HCT116 (cell line): ENCODE measurements around the gene RAB3C. TPM values are rescaled to one million over a fixed set of nuclear protein-coding genes. Genes with fewer than 3 reads are reported as not detected.
"Not testable (repeated sequence)": the region's sequence is repeated elsewhere in the genome, so short reads cannot be mapped to it uniquely, and the experiment has no call there.

Source experiments
- ATAC-seq: fragments of 200-7000 bp; cut with Tn5 transposase; 2 replicates; pipeline ENCODE4 v1.9.1; 2020; ENCODE audit warnings: mild to moderate bottlenecking, moderate library complexity
- BruUV-seq: library from RNA; stranded (reverse); fragments of 400-500 nt; replicated peaks from 2 replicates; lab custom pipeline; 2021; lab: Mats Ljungman, UMichigan
- CTCF ChIA-PET: fragments of 300-600 bp; sonication (Branson Sonifier 250); formaldehyde crosslinking; loops from one replicate; lab custom pipeline; 2021; ENCODE audit warnings: antibody characterized with exemption; lab: Charles Lee
- POLR2A ChIA-PET: fragments of 300-600, 350-600 bp; sonication (Branson Sonifier 250); formaldehyde crosslinking; loops from one replicate; lab custom pipeline; 2021; ENCODE audit warnings: antibody characterized with exemption; lab: Charles Lee
- RAD21 ChIA-PET, 2 experiments: fragments of 300-600 bp; sonication (Branson Sonifier 250); formaldehyde crosslinking; loops; one replicate each; lab custom pipeline; 2023; ENCODE audit warnings: low total read pairs in 2 of 2; ENCODE audit not compliant: uncharacterized antibody in 2 of 2, unreplicated experiment in 2 of 2, low non-redundant PET in 1 of 2; lab: Charles Lee
- DNase-seq: peaks from one replicate; pipeline ENCODE4 v3.0.0-alpha.2; 2010; ENCODE audit warnings: low read depth, low spot score
- H2AFZ ChIP-seq: fragments of 200-600 bp; shearing (Covaris generic), sonication (generic); 2 replicates; pipeline ENCODE4 v1.6.1; 2017; ENCODE audit warnings: low read depth, mixed run types, mixed read lengths, antibody characterized with exemption, low read length; ENCODE audit not compliant: poor library complexity, severe bottlenecking
- H3K27ac ChIP-seq: 2 replicates; pipeline ENCODE4 v1.5.1; 2012; ENCODE audit warnings: low read depth, low read length
- H3K27me3 ChIP-seq: fragments of 200-600 bp; sonication (generic); 2 replicates; pipeline ENCODE4 v1.6.1; 2016; ENCODE audit warnings: mixed run types, low read length, mixed read lengths; ENCODE audit not compliant: insufficient read depth
- H3K36me3 ChIP-seq, 2 experiments: fragments of 200-500 bp in 1 of 2; fragments of 200-600 bp in 1 of 2; sonication (Bioruptor generic) in 1 of 2; sonication (generic) in 1 of 2; 2 replicates each; pipeline versions ENCODE4 v1.5.1 to v1.6.1; 2014 to 2016; ENCODE audit warnings: low read length in 2 of 2, inconsistent platforms in 1 of 2, mixed read lengths in 1 of 2, mixed run types in 1 of 2; ENCODE audit not compliant: insufficient read depth in 2 of 2, control insufficient read depth in 1 of 2
- H3K4me1 ChIP-seq, 2 experiments: fragments of 200-600 bp in 1 of 2; sonication (generic) in 1 of 2; 2 replicates each; pipeline versions ENCODE4 v1.5.1 to v1.6.1; 2012 to 2017; ENCODE audit warnings: low read length in 2 of 2, inconsistent platforms in 1 of 2, mild to moderate bottlenecking in 1 of 2, mixed read lengths in 1 of 2, mixed run types in 1 of 2, moderate library complexity in 1 of 2; ENCODE audit not compliant: insufficient read depth in 2 of 2, control insufficient read depth in 1 of 2
- H3K4me2 ChIP-seq: fragments of 200-600 bp; sonication (generic); 2 replicates; pipeline ENCODE4 v1.6.1; 2017; ENCODE audit warnings: mixed run types, low read length, mixed read lengths
- H3K4me3 ChIP-seq, 2 experiments: fragments of 200-600 bp in 1 of 2; sonication (generic) in 1 of 2; replicated peaks in 1 of 2; 2 replicates each; pipeline ENCODE4 v1.5.1; 2011 to 2016; ENCODE audit warnings: low read length in 2 of 2, control low read depth in 1 of 2, low read depth in 1 of 2, mild to moderate bottlenecking in 1 of 2, mixed read lengths in 1 of 2, mixed run types in 1 of 2
- H3K79me2 ChIP-seq: fragments of 200-600 bp; sonication (generic); 2 replicates; pipeline ENCODE4 v1.6.1; 2017; ENCODE audit warnings: mild to moderate bottlenecking, mixed run types, low read length, moderate library complexity, mixed read lengths; ENCODE audit not compliant: insufficient read depth
- H3K9ac ChIP-seq: fragments of 200-600 bp; sonication (generic); 2 replicates; pipeline ENCODE4 v1.6.1; 2016; ENCODE audit warnings: low read length, mixed read lengths
- H3K9me2 ChIP-seq: fragments of 200-600 bp; sonication (generic), shearing (Covaris generic); 2 replicates; pipeline ENCODE4 v1.6.1; 2017; ENCODE audit warnings: mixed run types, mild to moderate bottlenecking, moderate library complexity; ENCODE audit not compliant: insufficient read depth
- H3K9me3 ChIP-seq, 2 experiments: fragments of 200-500 bp in 1 of 2; fragments of 200-600 bp in 1 of 2; sonication (Bioruptor generic) in 1 of 2; sonication (generic) in 1 of 2; 2 replicates each; pipeline ENCODE4 v1.6.1; 2014 to 2017; ENCODE audit warnings: low read length in 2 of 2, mixed read lengths in 2 of 2, inconsistent platforms in 1 of 2, low read depth in 1 of 2, mild to moderate bottlenecking in 1 of 2, mixed run types in 1 of 2, moderate library complexity in 1 of 2; ENCODE audit not compliant: control insufficient read depth in 1 of 2, insufficient read depth in 1 of 2
- H4K20me1 ChIP-seq: fragments of 200-600 bp; sonication (generic), shearing (Covaris generic); 2 replicates; pipeline ENCODE4 v1.6.1; 2017; ENCODE audit warnings: mixed run types, mild to moderate bottlenecking, moderate library complexity; ENCODE audit not compliant: insufficient read depth
- CBX3 ChIP-seq: IDR thresholded peaks from 2 replicates; pipeline ENCODE4 v1.6.1; 2012; ENCODE audit warnings: low read depth
- CEBPB ChIP-seq: IDR thresholded peaks from 2 replicates; pipeline ENCODE4 v1.6.1; 2012; ENCODE audit warnings: low read depth
- FOSL1 ChIP-seq: IDR thresholded peaks from 2 replicates; pipeline ENCODE4 v1.6.1; 2012; ENCODE audit warnings: low read depth
- POLR2AphosphoS5 ChIP-seq: IDR thresholded peaks from 2 replicates; pipeline ENCODE4 v1.6.1; 2011; ENCODE audit warnings: mild to moderate bottlenecking, low read depth, low read length, moderate library complexity
- RAD21 ChIP-seq: IDR thresholded peaks from 2 replicates; pipeline ENCODE4 v1.6.1; 2012; ENCODE audit warnings: low read depth, mild to moderate bottlenecking
- ZFX ChIP-seq: fragments of 450-650 bp; IDR thresholded peaks from 2 replicates; pipeline ENCODE4 v1.6.1; 2017
- intact Hi-C: fragments of 100-400 bp; cut with micrococcal nuclease; formaldehyde crosslinking; loops from 2 replicates; pipeline ENCODE4 v1.10.0; 2022
- total RNA-seq: library from RNA; stranded (reverse); gene quantifications from one replicate; pipeline ENCODE4 v1.2.1, GENCODE V29; 2021; ENCODE audit not compliant: unreplicated experiment
- TF ChIP-seq, protein P1 (sequence below): IDR thresholded peaks from 2 replicates; pipeline ENCODE4 v1.6.1; 2012; ENCODE audit warnings: low read depth

Gene RAB3C
- total RNA-seq, 1 experiment from 2014 or later: not detected

DNA sequence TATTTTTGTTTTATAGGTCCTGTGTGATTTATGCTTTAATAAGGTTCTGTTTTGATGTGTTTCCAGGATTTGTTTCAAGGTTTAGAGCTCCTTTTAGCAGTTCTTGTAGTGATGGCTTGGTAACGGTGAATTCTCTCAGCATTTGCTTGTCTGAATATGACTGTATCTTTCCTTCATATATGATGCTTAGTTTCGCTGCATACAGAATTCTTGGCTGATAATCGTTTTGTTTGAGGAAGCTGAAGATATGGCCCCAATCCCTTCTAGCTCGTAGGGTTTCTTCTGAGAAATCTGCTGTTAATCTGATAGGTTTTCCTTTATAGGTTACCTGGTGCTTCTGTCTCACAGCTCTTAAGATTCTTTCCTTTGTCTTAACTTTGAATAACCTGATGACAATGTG lies 20.0 kb downstream of the RAB3C start:
- H3K36me3 ChIP-seq, intact Hi-C loops, ATAC-seq, H3K9ac ChIP-seq, H2AFZ ChIP-seq, POLR2A ChIA-PET, H4K20me1 ChIP-seq, H3K4me1 ChIP-seq, H3K27me3 ChIP-seq, CTCF ChIA-PET, DNase-seq, H3K9me3 ChIP-seq, H3K9me2 ChIP-seq, H3K4me3 ChIP-seq, H3K79me2 ChIP-seq, H3K27ac ChIP-seq, H3K4me2 ChIP-seq, RAD21 ChIA-PET, BruUV-seq: not testable (repeated sequence)

DNA sequence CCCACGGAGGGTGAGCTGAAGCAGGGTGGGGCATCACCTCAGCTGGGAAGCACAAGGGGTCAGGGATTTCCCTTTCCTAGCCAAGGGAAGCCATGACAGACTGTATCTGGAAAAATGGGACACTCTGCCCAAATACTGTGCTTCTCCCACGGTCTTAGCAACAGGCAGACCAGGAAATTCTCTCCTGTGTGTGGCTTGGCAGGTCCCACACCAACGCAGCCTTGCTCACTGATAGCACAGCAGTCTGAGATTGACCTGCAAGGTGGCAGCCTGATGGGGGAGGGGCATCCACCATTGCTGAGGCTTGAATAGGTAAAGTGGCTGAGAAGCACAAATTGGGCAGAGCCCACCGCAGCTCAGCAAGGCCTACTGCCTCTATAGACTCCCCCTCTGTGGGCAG lies 23.2 kb downstream of the RAB3C start:
- Histone ChIP-seq H3K27me3 (no peaks in the 10 kb centered on the region), H3K36me3 (no peaks in the 10 kb centered on the region), H3K4me1 (no peaks in the 10 kb centered on the region), H3K27ac (no peak overlapping the region), H4K20me1 (no peaks in the 10 kb centered on the region), H2AFZ (no peak overlapping the region), H3K4me2 (no peak overlapping the region), H3K9me3 (no peaks in the 10 kb centered on the region), H3K4me3 (no peak overlapping the region), H3K79me2 (no peaks in the 10 kb centered on the region), H3K9me2 (no peaks in the 10 kb centered on the region), H3K9ac (no peak overlapping the region)
- no peak for DNase-seq
- RAD21 ChIA-PET: no interaction called here
- BruUV-seq: no TSS peak
- POLR2A ChIA-PET: no interaction called here
- intact Hi-C loops: no loop called here
- CTCF ChIA-PET: no interaction called here
- no peak for TF ChIP-seq RAD21
- no peak for TF ChIP-seq ZFX
- TF ChIP-seq, protein P1, sequence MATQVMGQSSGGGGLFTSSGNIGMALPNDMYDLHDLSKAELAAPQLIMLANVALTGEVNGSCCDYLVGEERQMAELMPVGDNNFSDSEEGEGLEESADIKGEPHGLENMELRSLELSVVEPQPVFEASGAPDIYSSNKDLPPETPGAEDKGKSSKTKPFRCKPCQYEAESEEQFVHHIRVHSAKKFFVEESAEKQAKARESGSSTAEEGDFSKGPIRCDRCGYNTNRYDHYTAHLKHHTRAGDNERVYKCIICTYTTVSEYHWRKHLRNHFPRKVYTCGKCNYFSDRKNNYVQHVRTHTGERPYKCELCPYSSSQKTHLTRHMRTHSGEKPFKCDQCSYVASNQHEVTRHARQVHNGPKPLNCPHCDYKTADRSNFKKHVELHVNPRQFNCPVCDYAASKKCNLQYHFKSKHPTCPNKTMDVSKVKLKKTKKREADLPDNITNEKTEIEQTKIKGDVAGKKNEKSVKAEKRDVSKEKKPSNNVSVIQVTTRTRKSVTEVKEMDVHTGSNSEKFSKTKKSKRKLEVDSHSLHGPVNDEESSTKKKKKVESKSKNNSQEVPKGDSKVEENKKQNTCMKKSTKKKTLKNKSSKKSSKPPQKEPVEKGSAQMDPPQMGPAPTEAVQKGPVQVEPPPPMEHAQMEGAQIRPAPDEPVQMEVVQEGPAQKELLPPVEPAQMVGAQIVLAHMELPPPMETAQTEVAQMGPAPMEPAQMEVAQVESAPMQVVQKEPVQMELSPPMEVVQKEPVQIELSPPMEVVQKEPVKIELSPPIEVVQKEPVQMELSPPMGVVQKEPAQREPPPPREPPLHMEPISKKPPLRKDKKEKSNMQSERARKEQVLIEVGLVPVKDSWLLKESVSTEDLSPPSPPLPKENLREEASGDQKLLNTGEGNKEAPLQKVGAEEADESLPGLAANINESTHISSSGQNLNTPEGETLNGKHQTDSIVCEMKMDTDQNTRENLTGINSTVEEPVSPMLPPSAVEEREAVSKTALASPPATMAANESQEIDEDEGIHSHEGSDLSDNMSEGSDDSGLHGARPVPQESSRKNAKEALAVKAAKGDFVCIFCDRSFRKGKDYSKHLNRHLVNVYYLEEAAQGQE: no peak
- TF ChIP-seq CBX3: no peak
- no peak for TF ChIP-seq CEBPB
- no peak for TF ChIP-seq POLR2AphosphoS5
- no peak for TF ChIP-seq FOSL1
- ATAC-seq: no peak
